H1 (cell line): Measurements from ENCODE around the gene ASAP2. TPM values are rescaled to one million over a fixed set of nuclear protein-coding genes. Genes with fewer than 3 reads are reported as not detected.

Experiments
- CTCF ChIA-PET: fragments of 300-600 bp; sonication (Branson Sonifier 250); formaldehyde crosslinking; loops from one replicate; lab custom pipeline; 2021; ENCODE audit not compliant: partially characterized antibody; lab: Charles Lee
- POLR2A ChIA-PET: fragments of 300-600 bp; sonication (Branson Sonifier 250); formaldehyde crosslinking; loops from one replicate; lab custom pipeline; 2021; ENCODE audit warnings: inconsistent platforms; ENCODE audit not compliant: partially characterized antibody; lab: Charles Lee
- DNase-seq, 2 experiments: peaks; one replicate each; pipeline versions ENCODE4 v3.0.0 to v3.0.0-alpha.2; 2010 to 2022; ENCODE audit warnings: low spot score in 2 of 2, low read depth in 1 of 2, mixed read lengths in 1 of 2
- FAIRE-seq: peaks from 2 replicates; lab custom pipeline; 2011; peaks lifted over from hg19 to GRCh38; lab: Jason Lieb, UNC
- H2AFZ ChIP-seq: 2 replicates; pipeline ENCODE4 v1.8.1; 2012; ENCODE audit warnings: low read length, inconsistent platforms
- H2AK5ac ChIP-seq: 2 replicates; pipeline ENCODE4 v1.6.1; 2013; ENCODE audit warnings: low read depth, low read length
- H2BK120ac ChIP-seq: replicated peaks from 2 replicates; pipeline ENCODE3; 2013; ENCODE audit warnings: low read depth, low read length, inconsistent platforms
- H2BK12ac ChIP-seq: 2 replicates; pipeline ENCODE4 v1.6.1; 2013; ENCODE audit warnings: low read depth, low read length
- H2BK15ac ChIP-seq: 2 replicates; pipeline ENCODE4 v1.6.1; 2013; ENCODE audit warnings: low read length
- H2BK20ac ChIP-seq: 2 replicates; pipeline ENCODE4 v1.6.1; 2013; ENCODE audit warnings: low read length
- H2BK5ac ChIP-seq: 2 replicates; pipeline ENCODE4 v1.6.1; 2013; ENCODE audit warnings: low read depth, low read length
- H3K14ac ChIP-seq: 2 replicates; pipeline ENCODE4 v1.6.1; 2013; ENCODE audit warnings: inconsistent platforms; ENCODE audit not compliant: insufficient read length
- H3K18ac ChIP-seq: 2 replicates; pipeline ENCODE4 v1.6.1; 2013; ENCODE audit warnings: low read length; ENCODE audit errors: extremely low read depth
- H3K23ac ChIP-seq: 2 replicates; pipeline ENCODE4 v1.6.1; 2013; ENCODE audit warnings: inconsistent platforms; ENCODE audit not compliant: insufficient read length
- H3K23me2 ChIP-seq: 2 replicates; pipeline ENCODE4 v1.6.1; 2013; ENCODE audit warnings: low read depth, low read length
- H3K27ac ChIP-seq: 2 replicates; pipeline ENCODE4 v1.6.1; 2011; ENCODE audit warnings: low read depth, low read length, inconsistent platforms
- H3K27me3 ChIP-seq, 4 experiments: replicated peaks in 1 of 4; 1 replicate in 1 of 4; 2 replicates in 3 of 4; pipeline versions ENCODE4 v1.6.1 to v1.8.1; 2011 to 2013; ENCODE audit warnings: low read length in 3 of 4, mild to moderate bottlenecking in 3 of 4, inconsistent platforms in 2 of 4, mixed read lengths in 2 of 4, moderate library complexity in 1 of 4; ENCODE audit not compliant: control insufficient read depth in 3 of 4, insufficient read depth in 3 of 4; ENCODE audit errors: extremely low read depth in 1 of 4
- H3K36me3 ChIP-seq, 4 experiments: 2 replicates each; pipeline versions ENCODE4 v1.6.1 to v1.8.1; 2011 to 2013; ENCODE audit warnings: mild to moderate bottlenecking in 4 of 4, low read length in 3 of 4, moderate library complexity in 2 of 4, control low read depth in 1 of 4, inconsistent platforms in 1 of 4; ENCODE audit not compliant: insufficient read depth in 4 of 4, control insufficient read depth in 2 of 4
- H3K4ac ChIP-seq: replicated peaks from 2 replicates; pipeline ENCODE3; 2013; ENCODE audit warnings: low read length, low read depth, mixed read lengths, inconsistent platforms; ENCODE audit not compliant: insufficient read length
- H3K4me1 ChIP-seq, 4 experiments: replicated peaks in 1 of 4; 1 replicate in 1 of 4; 2 replicates in 3 of 4; pipeline versions ENCODE4 v1.6.1 to v1.8.1; 2011 to 2013; ENCODE audit warnings: low read length in 3 of 4, inconsistent platforms in 2 of 4, mixed read lengths in 1 of 4; ENCODE audit not compliant: insufficient read depth in 4 of 4, control insufficient read depth in 3 of 4
- H3K4me2 ChIP-seq, 2 experiments: 2 replicates each; pipeline versions ENCODE4 v1.6.1 to v1.8.1; 2011 to 2013; ENCODE audit warnings: low read depth in 2 of 2, low read length in 2 of 2, control low read depth in 1 of 2, inconsistent platforms in 1 of 2, mild to moderate bottlenecking in 1 of 2; ENCODE audit not compliant: insufficient read depth in 1 of 2
- H3K4me3 ChIP-seq, 4 experiments: fragments of 200-600, 300-600 bp in 1 of 4; sonication (generic), shearing (Covaris generic), sonication (Bioruptor Twin) in 1 of 4; 2 replicates each; pipeline versions ENCODE4 v1.5.1 to v1.8.1; 2011 to 2016; ENCODE audit warnings: low read length in 4 of 4, low read depth in 3 of 4, control low read depth in 2 of 4, inconsistent platforms in 2 of 4, mild to moderate bottlenecking in 2 of 4, mixed read lengths in 1 of 4, moderate library complexity in 1 of 4; ENCODE audit not compliant: insufficient read depth in 2 of 4; ENCODE audit errors: extremely low read depth in 1 of 4
- H3K56ac ChIP-seq: replicated peaks from 2 replicates; pipeline ENCODE3; 2013; ENCODE audit warnings: low read depth, mild to moderate bottlenecking, mixed read lengths, low read length, inconsistent platforms; ENCODE audit not compliant: insufficient read length
- H3K79me1 ChIP-seq: 2 replicates; pipeline ENCODE4 v1.6.1; 2013; ENCODE audit warnings: low read depth, low read length, control low read depth
- H3K79me2 ChIP-seq, 2 experiments: 2 replicates each; pipeline versions ENCODE4 v1.6.1 to v1.8.1; 2012 to 2013; ENCODE audit warnings: low read length in 2 of 2, mild to moderate bottlenecking in 2 of 2, inconsistent platforms in 1 of 2; ENCODE audit not compliant: insufficient read depth in 2 of 2, control insufficient read depth in 1 of 2
- H3K9ac ChIP-seq, 4 experiments: replicated peaks in 1 of 4; 1 replicate in 1 of 4; 2 replicates in 3 of 4; pipeline versions ENCODE4 v1.6.1 to v1.8.1; 2011 to 2013; ENCODE audit warnings: low read depth in 3 of 4, low read length in 3 of 4, control low read depth in 2 of 4, mild to moderate bottlenecking in 2 of 4, moderate library complexity in 2 of 4, inconsistent platforms in 1 of 4; ENCODE audit errors: extremely low read depth in 1 of 4
- H3K9me3 ChIP-seq, 2 experiments: 2 replicates each; pipeline versions ENCODE4 v1.6.1 to v1.8.1; 2012 to 2013; ENCODE audit warnings: mild to moderate bottlenecking in 2 of 2, moderate library complexity in 2 of 2, control low read depth in 1 of 2, inconsistent platforms in 1 of 2, low read depth in 1 of 2, low read length in 1 of 2, mixed read lengths in 1 of 2; ENCODE audit not compliant: insufficient read depth in 2 of 2
- H4K20me1 ChIP-seq, 2 experiments: replicated peaks in 1 of 2; 2 replicates each; pipeline versions ENCODE3 to v1.8.1; 2011 to 2013; ENCODE audit warnings: inconsistent platforms in 2 of 2, low read length in 2 of 2, mild to moderate bottlenecking in 1 of 2; ENCODE audit not compliant: insufficient read depth in 2 of 2, control insufficient read depth in 1 of 2
- H4K5ac ChIP-seq: 2 replicates; pipeline ENCODE4 v1.6.1; 2013; ENCODE audit warnings: low read length, low read depth, mixed read lengths, inconsistent platforms; ENCODE audit not compliant: insufficient read length
- H4K8ac ChIP-seq: 2 replicates; pipeline ENCODE4 v1.8.0; 2013; ENCODE audit warnings: mild to moderate bottlenecking, moderate library complexity, low read length, inconsistent platforms; ENCODE audit not compliant: insufficient read depth; ENCODE audit errors: extremely low read depth
- H4K91ac ChIP-seq: replicated peaks from 2 replicates; pipeline ENCODE3; 2013; ENCODE audit warnings: low read length, mixed read lengths, inconsistent platforms; ENCODE audit not compliant: insufficient read length
- ASH2L ChIP-seq: fragments of 200-600, 300-600 bp; sonication (generic); IDR thresholded peaks from one replicate; pipeline ENCODE4 v1.7.1; 2017; ENCODE audit warnings: low read length
- CBX5 ChIP-seq: fragments of 300-800, 300-1000 bp; sonication (generic); IDR thresholded peaks from 2 replicates; pipeline ENCODE4 v1.7.1; 2016; ENCODE audit warnings: antibody characterized with exemption, low read length, low read depth
- CTCF ChIP-seq, 3 experiments: IDR thresholded peaks; 1 replicate in 2 of 3; 2 replicates in 1 of 3; pipeline versions ENCODE4 v1.5.1 to v1.6.1; 2011; ENCODE audit warnings: low read length in 3 of 3, mild to moderate bottlenecking in 3 of 3, inconsistent platforms in 2 of 3, low read depth in 1 of 3, moderate library complexity in 1 of 3; ENCODE audit not compliant: insufficient read depth in 1 of 3; ENCODE audit errors: control extremely low read depth in 1 of 3
- EP300 ChIP-seq, 2 experiments: IDR thresholded peaks; 1 replicate in 1 of 2; 2 replicates in 1 of 2; pipeline ENCODE4 v1.6.1; 2011 to 2012; ENCODE audit warnings: low read depth in 2 of 2, low read length in 2 of 2, mild to moderate bottlenecking in 2 of 2, borderline replicate concordance in 1 of 2, inconsistent platforms in 1 of 2, moderate library complexity in 1 of 2
- EZH2 ChIP-seq: fragments of 200-600 bp; sonication (generic); IDR thresholded peaks from 2 replicates; pipeline ENCODE4 v1.7.1; 2012; ENCODE audit warnings: low read depth, mild to moderate bottlenecking, moderate library complexity, low read length, inconsistent platforms; ENCODE audit not compliant: severe bottlenecking
- HDAC6 ChIP-seq: IDR thresholded peaks from one replicate; pipeline ENCODE4 v1.7.1; 2012; ENCODE audit warnings: low read depth, mild to moderate bottlenecking, inconsistent platforms, low read length, moderate library complexity
- NRF1 ChIP-seq: IDR thresholded peaks from 2 replicates; pipeline ENCODE4 v1.6.1; 2011; ENCODE audit warnings: mild to moderate bottlenecking, low read depth, low read length, improper control_type of control experiment
- POLR2A ChIP-seq, 2 experiments: IDR thresholded peaks; 1 replicate in 1 of 2; 2 replicates in 1 of 2; pipeline ENCODE4 v1.6.1; 2011; ENCODE audit warnings: low read depth in 2 of 2, low read length in 2 of 2, mild to moderate bottlenecking in 2 of 2; ENCODE audit errors: control extremely low read depth in 1 of 2
- POU5F1 ChIP-seq: IDR thresholded peaks from 2 replicates; pipeline ENCODE4 v1.6.1; 2011; ENCODE audit warnings: low read depth, mild to moderate bottlenecking, low read length, moderate library complexity
- RAD21 ChIP-seq, 2 experiments: IDR thresholded peaks in 1 of 2; conservative IDR thresholded peaks in 1 of 2; 2 replicates each; pipeline ENCODE4 v1.6.1; 2011; ENCODE audit warnings: low read depth in 2 of 2, low read length in 2 of 2, improper control_type of control experiment in 1 of 2, inconsistent platforms in 1 of 2, mild to moderate bottlenecking in 1 of 2, moderate library complexity in 1 of 2
- TBP ChIP-seq: IDR thresholded peaks from 2 replicates; pipeline ENCODE4 v1.6.1; 2011; ENCODE audit warnings: low read depth, low read length, improper control_type of control experiment
- ZNF274 ChIP-seq: IDR thresholded peaks from 2 replicates; pipeline ENCODE4 v1.7.0; 2012; ENCODE audit warnings: low read length, borderline replicate concordance; ENCODE audit errors: extremely low read depth
- WGBS, 2 experiments: shearing (Covaris generic) in 1 of 2; methylation state at CpG; one replicate each; pipeline versions ENCODE4 v1.1.6 to v1.1.7; 2013 to 2015; ENCODE audit warnings: low lambda C conversion rate in 2 of 2, mixed read lengths in 2 of 2, inconsistent platforms in 1 of 2, low coverage in 1 of 2, missing lambda C conversion rate in 1 of 2; ENCODE audit not compliant: insufficient replicate concordance in 2 of 2, insufficient coverage in 1 of 2, insufficient read length in 1 of 2; ENCODE audit errors: extremely low coverage in 1 of 2, missing lambda C conversion rate in 1 of 2; 5-methylcytosine and 5-hydroxymethylcytosine counted together
- polyA plus RNA-seq, 7 experiments: library from polyadenylated mRNA; depleted of rRNA in 3 of 7; stranded (reverse) in 5 of 7; unstranded in 2 of 7; fragments of >200 nt in 5 of 7; fragments of 200-250 nt in 2 of 7; gene quantifications; 1 replicate in 5 of 7; 2 replicates in 1 of 7; 4 replicates in 1 of 7; pipeline versions ENCODE4 v1.2.1 to v1.2.3, GENCODE V29; 2011 to 2013; ENCODE audit warnings: missing spikeins in 2 of 7, mixed read lengths in 2 of 7
- total RNA-seq: library from RNA; stranded (reverse); fragmentation: NEBNext Ultra II Directional; extraction: Animal tissue kit (Norgen Biotek cat#: 25700); gene quantifications from 2 replicates; pipeline ENCODE4 v1.2.1, GENCODE V29; 2021

The ASAP2 gene
- total and polyA plus RNA-seq, 2 of the 8 experiments (the other 6 are each of a cell fraction or from before 2014, with no cell fraction given): 10.2 to 18.7 TPM

- H2BK5ac ChIP-seq: no peak overlapping the region
- no peak overlapping the region for H3K56ac ChIP-seq
- FAIRE-seq: no peak
- ChIA-PET CTCF (interaction anchor here (2.1 to 2.7 kb wide), 2 partner anchors 11 kb away, joined by 11 to 17 read pairs; no protein-coding TSS in a partner anchor), POLR2A (no interaction called here)
- H4K5ac ChIP-seq: no peak overlapping the region
- H3K18ac ChIP-seq: no peak overlapping the region
- H3K79me1 ChIP-seq: no peaks in the 10 kb centered on the region
- no peak overlapping the region for H4K91ac ChIP-seq
- no peaks in the 10 kb centered on the region for H4K20me1 ChIP-seq
- H3K4ac ChIP-seq: no peak overlapping the region
- H3K14ac ChIP-seq: no peak overlapping the region
- H3K36me3 ChIP-seq: peaks cover 0 to 8% (median 1%) of the 10 kb centered on the region in 4 experiments; a peak in 5 of 8 replicates
- peaks cover 2 to 11% (median 5%) of the 10 kb centered on the region in 4 experiments; a peak in 6 of 7 replicates for H3K4me1 ChIP-seq
- no peak overlapping the region for H3K9ac ChIP-seq
- no peak overlapping the region for H3K23ac ChIP-seq
- no peak overlapping the region for H2AFZ ChIP-seq
- no peaks in the 10 kb centered on the region for H3K9me3 ChIP-seq
- WGBS, 2 experiments: 89% methylated on average over 1 of the region's 1 CpG; no CpG with 5 or more reads in 1 of the 2 experiments
- no peaks in the 10 kb centered on the region for H3K27me3 ChIP-seq
- no peak overlapping the region for H2BK20ac ChIP-seq
- no peak overlapping the region for H3K27ac ChIP-seq
- H4K8ac ChIP-seq: no peak overlapping the region
- H2BK120ac ChIP-seq: no peak overlapping the region
- no peaks in the 10 kb centered on the region for H3K79me2 ChIP-seq
- H2BK15ac ChIP-seq: no peak overlapping the region
- H2AK5ac ChIP-seq: no peak overlapping the region
- DNase-seq: no peak
- H3K23me2 ChIP-seq: no peaks in the 10 kb centered on the region
- H3K4me3 ChIP-seq: no peak overlapping the region
- no peak overlapping the region for H2BK12ac ChIP-seq
- H3K4me2 ChIP-seq: no peak overlapping the region
- TF ChIP-seq EZH2: no peak
- no peak for TF ChIP-seq POLR2A (IDR thresholded peaks at IDR 0.05; ENCODE audit: control extremely low read depth in 1 of 2, low read depth in 2 of 2, low read length in 2 of 2)
- no peak for TF ChIP-seq CTCF (IDR thresholded peaks at IDR 0.05; ENCODE audit: control extremely low read depth in 1 of 3, insufficient read depth in 1 of 3, low read depth in 1 of 3, low read length in 3 of 3)
- no peak for TF ChIP-seq ZNF274
- TF ChIP-seq NRF1: no peak
- TF ChIP-seq ASH2L: no peak
- TF ChIP-seq HDAC6: no peak
- TF ChIP-seq POU5F1: no peak
- TF ChIP-seq CBX5: no peak
- no peak for TF ChIP-seq RAD21 (IDR thresholded peaks at IDR 0.05 in 1 of 2, conservative IDR thresholded peaks at IDR 0.05 in 1 of 2; ENCODE audit: low read depth in 2 of 2, low read length in 2 of 2)
- no peak for TF ChIP-seq TBP
- no peak for TF ChIP-seq EP300 (IDR thresholded peaks at IDR 0.05; ENCODE audit: borderline replicate concordance in 1 of 2, low read depth in 2 of 2, low read length in 2 of 2)
Measured at GRCh38 chr2:9360110-9360509, 153.5 kb downstream of the ASAP2 start.
